HG03460 (cell line): Measurements from ENCODE around the gene FTO.

Experiments
- ATAC-seq: cut with Tn5 transposase; IDR thresholded peaks from one replicate; pipeline ENCODE4 v1.9.1; 2021; ENCODE audit not compliant: unreplicated experiment

The FTO gene

DNA sequence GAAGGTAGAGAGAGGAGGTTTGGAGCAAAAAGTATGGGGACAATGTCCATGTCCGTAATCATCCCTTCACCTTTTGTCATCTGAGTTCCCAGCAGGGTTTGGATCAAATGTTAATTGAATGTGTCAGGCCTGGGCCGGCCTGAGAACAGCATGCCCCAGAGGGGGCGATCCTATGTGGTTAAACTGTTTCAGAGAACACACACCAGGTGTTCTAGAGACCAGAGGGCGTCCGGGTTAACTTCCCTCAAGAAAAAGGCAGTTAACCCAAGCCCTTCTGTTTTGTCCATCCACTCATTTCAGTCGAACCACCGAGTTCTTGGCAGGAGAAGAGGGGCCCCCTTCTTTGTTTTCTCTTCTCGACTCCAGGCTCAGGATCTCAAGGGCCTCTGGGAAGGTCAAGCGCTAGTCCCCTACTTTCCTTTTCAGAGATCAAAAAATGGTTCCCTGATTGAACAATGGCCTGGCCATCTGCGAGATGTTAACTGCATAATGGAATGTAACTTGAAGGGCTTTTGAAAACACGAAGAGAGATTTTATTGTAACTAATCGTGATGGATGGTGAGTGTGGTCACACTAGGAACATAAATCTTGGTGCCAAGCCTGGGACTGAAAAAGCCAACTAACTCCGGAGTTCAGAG, 440.1 kb downstream of the FTO start:
- no peak for ATAC-seq

DNA sequence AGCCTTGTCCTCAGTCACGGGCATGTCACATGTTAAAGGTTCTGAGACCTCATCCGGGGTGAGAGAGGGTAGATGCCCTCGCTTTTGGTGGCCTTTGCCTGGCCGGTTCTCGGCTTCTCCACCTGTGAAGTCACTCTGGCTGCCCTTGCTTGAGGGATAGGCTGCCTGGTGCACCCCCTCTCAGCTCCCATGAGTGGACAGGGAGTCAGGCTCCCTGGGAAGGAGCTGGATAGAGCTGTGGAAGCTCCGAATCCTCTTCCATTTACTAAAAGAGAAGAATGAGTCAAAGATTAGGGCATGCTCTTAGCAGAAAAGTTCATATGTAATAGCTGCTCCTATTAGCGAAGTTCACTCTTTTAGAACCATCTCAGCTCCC, 440.6 kb downstream of the FTO start:
- ATAC-seq: no peak

DNA sequence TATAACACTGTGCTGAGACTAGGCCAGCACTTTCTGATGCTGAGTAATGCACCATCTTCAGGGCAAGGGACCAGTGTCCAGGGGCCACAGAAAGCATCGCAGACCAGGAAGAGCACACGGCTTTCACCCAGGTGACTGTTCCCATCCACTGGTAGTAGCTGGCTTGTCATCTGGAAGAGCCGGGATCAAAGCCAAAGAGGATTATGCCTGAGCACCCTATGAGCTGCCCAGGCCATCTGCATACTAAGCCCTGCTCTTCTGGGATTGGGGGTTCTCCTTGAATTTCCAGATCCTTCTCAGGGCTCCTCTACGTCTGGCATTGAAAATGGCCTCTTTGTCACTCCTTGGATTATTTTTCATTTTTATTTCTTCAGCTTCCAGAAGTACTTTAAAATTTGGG, 441.9 kb downstream of the FTO start:
- no peak for ATAC-seq

DNA sequence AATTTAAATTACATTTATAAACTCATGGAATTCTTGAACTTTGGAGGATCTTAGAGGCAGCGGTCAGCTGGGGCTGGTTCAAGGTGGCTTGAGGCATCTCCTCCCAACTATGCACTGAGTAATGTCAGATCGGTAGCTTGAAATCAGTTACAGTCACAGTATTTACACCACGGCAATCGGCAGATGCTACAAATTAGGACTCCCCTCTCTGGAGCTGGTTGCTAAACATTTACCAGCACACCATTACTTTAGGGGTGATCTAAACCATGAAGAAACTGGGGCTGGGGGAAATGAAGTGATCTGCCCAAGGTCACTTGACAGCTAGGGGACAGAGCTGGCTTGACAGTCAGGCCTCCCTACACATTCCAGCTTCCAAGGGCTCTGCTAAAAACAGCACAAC, 445.0 kb downstream of the FTO start:
- no peak for ATAC-seq

DNA sequence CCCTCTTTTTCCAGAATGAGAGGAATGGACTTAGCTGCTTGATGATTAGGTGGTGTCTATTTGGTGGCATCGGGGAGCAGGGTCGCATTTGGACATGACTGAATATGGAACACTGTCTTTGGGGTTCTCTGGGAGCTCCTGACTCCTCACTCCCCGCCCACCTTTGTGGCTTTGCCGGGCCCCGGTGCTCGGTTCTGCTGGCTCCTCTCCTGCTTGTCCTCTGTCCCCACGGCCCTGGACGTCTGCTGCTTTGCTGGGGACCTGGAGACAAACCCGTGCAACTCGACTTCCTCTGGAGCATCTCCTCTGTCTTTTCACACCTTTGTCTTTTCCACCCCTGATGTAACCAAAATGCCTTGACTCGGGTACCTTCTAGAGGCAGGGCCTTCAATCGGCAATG, 446.9 kb downstream of the FTO start:
- no peak for ATAC-seq

DNA sequence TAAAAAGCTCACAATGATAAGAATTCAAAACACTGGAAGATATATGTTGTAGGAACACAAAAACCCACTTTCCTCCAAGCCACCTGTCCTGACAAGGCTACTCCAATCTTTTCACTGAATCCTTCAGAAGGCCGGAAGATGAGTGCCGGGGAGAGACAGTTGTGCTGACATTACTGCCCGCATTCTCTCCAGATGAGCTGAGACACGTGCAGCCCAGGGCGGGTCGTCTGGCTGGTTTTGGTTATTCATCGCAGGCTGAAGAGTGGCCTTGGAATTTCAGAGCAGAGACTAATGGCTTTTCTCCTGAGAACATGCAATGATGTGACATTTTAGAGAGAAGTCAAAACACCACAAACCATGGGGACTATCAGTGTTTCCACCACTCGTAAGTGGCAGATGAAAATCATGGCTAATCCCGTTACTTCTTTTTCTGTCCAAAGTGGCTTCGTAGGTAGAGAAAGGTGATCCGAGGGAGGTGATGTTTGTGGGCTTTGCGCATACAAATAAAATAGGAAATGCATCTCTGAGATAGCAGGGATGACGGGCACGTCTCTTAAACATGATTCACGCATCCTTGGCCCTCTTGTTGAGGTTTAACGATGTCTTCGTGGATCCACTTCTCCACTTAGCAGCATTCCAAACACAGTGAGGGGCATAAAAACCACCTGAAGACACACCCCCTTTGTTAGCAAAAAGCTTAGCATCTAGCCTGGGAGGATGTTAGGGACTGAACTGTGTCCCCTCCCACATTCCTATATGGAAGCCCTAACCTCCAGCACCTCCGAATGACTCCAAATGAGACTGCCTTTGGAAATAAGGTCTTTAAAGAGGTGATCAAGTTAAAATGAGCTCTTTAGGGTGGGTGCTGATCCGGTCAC, 448.6 kb downstream of the FTO start:
- no peak for ATAC-seq

DNA sequence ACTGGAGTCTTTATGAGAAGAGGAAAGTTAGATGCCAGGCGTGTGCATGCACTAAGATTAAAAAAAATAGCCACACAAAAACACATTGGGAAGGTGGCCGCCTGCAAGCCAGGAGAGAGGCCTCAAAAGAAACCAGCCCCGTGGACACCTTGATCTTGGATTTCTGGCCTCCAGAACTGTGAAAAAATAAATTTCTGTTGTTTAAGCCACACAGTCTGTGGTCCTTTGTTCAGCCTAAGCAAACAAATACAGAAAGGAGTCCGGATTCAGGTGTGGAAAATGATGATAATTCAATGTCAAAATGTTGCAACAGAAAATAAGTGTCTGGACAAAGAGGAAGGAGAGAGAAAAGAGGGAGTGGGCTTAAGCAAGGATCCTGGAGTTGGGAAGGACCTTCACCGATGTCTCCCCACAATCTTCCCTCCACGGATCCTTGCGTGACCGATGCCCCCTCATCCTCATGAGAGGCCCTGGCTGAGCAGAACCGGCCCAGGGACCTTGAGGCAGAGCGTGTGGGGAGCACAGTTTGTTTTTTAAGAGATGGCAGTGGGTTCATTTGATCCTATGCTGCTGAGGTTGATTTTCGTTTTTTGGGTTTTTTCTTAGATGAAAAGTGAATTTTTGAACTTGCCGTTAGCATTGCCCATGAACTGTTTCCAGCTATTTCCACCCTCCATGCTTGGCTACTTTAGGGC, 449.4 kb downstream of the FTO start:
- ATAC-seq: no peak

DNA sequence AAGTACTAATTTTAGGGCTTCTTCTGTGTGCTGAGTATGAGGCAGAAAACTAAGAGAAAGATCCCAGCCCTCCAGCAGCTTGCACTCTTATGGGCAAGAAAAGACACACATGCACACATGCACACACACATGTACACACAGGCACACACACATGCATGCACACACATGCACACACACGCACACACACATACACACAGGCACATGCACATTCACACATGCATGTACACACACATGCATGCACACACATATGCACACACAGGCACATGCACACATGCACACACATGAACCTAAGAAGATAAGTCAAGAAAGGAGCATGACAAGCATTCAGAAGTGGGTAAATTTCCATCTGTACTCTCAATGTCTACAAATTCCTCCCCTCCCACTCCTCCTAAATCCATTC, 452.4 kb downstream of the FTO start:
- no peak for ATAC-seq

DNA sequence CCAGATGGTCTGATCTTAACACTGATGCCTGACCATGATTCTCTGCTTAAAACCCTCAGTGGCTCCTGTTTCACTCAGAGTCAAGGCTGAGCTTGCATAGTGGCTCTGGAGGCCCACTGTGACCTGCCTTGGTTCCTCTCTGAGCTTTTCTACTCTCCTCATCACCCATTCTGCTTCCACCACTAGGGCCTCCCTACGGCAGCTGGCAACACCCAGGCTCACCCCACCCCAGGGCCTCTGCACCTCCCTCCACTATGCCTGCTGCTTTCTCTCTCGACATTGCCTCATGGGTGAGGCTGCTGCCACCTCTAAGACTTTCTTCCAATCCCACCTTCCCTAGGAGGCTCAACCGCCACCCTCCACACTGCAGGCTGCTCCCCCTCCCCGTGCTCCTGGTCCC, 455.0 kb downstream of the FTO start:
- ATAC-seq: no peak

DNA sequence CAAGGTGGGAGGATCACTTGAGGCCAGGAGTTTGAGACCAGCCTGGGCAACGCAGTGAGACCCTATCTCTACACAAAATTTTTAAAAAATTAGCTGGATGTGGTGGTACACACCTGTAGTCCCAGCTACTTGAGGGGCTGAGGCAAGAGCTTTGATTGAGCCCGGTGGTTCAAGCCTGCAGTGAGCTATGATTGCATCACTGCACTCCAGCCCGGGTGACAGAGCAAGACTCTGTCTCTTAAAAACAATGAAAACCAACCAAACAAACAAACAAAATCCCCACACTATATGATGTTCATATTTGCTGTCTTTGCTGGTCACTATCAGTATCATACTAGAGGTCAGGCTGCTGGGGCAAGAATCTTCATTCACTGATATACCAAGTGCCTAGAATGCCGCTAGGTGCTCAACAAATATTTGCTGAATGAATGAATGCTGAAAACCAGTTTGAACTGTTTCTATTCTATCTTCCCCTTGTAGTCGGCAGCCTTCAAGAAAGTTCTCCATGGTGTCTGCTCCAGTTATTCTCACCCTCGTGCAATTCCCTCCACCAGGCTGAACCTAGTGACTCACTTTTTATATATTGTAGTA, 455.6 kb downstream of the FTO start:
- ATAC-seq: no peak

DNA sequence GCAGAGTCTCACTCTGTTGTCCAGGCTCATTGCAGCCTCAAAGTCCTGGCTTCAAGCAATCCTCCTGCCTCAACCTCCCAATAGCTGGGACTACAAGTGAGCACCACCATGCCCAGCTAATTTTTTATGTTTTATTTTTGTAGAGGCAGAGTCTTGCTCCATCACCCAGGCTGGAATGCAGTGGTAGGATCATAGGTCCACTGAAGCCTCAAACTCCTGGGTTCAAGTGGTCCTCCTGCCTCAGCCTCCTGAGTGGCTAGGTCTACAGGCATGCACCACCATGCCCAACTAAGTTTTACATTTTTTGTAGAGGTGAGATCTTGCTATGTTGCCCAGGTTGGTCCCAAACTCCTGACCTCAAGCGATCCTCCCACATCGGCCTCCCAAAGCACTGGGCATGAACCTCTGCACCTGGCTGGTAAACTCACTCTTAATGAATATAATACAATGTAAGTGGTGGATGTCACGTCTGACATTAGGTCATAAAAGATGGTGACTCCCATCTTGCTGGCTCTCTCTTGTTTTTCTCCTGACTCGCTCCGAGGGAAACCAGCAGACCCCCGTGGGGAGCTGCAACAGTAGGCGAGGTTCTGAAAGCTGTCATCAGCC, 456.4 kb downstream of the FTO start:
- no peak for ATAC-seq

DNA sequence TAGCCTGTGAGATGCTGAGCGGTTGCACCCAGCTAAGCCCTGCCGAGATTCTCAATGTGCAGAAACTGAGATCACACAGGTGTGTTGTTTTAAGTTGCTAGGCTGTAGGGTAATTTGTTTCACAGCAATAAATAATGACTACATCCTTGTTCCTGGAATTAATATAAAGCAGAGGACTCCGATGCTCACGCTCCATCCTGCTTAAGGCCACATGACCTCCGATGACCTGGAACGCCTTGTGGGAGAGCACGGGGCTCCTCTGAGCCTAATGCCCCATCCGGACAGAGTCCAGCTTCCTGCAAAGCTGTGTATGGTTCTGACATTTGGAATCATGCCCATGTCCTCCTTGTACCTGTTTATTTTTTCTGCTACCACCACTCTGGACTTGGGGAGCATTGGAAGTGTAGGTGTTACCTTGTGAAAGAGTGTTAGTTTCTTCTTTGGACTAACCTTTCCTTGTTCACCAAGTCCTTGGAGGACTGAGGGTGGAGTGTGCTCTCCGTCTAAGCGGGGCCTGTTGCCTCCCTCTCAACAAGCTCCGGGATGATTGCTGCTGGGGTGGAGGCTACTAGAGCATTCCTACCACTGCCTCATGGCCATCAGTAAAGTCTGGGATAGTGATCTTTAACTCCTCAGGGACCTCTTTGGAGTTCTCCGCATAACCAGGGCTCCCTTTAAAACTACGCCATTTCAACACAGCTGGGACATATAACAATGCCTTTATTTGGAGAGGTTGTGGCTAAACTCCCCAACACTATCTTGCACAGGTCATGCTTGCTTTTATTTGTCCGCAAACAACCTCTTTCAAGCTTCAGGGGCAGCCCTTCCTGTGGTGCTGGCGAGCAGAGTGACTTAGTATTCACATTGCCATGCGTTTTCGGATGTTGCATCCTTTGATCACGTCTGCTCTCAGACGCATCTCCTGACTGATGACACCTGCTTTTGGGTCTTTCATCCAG, 457.3 kb downstream of the FTO start:
- no peak for ATAC-seq

DNA sequence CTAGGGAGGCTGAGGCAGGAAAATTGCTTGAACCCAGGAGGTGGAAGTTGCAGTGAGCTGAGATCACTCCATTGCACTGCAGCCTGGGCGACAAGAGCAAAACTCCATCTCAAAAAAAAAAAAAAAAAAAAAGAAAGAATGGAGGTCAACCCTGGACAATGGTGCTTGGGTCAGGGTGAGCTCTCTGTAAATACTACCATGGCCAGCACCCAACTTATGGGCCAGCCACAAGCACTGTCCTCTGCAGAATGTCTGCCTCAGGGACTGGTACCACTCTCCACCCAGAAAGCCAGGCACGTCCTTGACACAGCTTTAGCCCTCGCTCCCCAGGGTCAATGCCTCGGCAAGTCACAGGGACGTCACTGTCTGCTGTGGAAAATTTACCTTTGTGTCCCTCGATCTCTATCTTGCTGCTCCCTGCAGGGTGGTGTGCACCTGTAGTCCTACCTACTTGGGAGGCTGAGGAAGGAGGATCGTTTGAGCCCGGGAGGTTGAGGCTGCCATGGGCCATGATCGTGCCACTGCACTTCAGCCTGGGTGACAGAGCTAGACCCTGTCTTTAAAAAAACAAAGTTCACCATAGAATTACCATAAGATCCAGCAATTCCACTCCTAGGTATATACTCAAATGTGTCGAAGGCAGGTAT, 459.4 kb downstream of the FTO start:
- ATAC-seq: no peak

DNA sequence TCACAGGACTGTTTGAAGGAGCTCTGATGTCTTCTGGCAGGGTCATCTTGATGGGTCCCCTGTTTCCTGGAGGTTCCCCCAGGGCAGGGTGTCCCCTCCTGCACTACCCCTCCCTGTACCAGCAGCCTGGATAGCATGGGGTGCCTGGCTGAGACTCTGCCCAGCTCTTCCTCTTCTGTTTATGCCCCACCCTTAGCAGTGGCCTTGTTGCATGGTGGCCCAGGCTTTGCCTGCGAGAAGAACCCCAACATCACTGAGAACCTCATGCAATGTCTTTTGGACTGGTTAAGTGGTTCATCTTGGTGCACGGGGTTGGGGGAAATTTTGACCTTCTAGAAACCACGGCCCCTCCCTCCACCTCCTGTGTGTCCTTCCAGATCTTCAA, 460.8 kb downstream of the FTO start:
- ATAC-seq: no peak

DNA sequence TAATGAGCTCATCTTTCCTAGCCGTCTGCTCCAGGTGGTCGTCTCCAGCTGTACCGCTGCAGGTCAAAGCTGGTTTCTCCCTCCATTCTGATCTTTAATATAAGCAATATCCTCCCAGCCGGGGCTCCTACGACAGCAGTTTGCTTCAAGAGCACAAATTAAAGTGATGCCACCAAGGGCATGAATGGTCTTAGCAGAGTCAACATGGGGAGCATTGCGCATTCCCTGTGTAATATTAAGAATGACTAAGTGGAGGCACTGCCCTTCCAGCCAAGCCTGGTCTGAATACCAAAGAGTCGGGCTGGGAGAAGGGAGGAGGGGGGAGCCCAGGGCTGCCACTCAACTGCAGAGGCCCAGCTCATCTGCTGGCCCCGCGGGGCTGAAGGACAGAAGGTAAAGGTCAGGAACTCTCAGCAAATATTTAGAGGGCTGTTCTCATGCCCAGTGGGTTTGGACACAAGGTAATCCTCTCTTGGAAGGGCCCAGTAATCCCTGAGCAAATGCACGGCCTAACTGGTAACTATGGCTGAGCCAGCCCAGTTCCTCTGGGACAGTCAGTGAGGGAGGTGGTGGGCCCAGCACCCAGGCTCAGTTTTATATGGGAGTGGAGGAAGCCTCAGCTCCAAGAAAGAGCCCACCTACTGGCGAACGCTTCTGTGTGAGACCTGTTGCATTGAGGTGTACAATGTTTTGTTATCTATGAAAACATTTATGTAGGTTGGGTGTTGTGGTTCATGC, 461.4 kb downstream of the FTO start:
- ATAC-seq: no peak

DNA sequence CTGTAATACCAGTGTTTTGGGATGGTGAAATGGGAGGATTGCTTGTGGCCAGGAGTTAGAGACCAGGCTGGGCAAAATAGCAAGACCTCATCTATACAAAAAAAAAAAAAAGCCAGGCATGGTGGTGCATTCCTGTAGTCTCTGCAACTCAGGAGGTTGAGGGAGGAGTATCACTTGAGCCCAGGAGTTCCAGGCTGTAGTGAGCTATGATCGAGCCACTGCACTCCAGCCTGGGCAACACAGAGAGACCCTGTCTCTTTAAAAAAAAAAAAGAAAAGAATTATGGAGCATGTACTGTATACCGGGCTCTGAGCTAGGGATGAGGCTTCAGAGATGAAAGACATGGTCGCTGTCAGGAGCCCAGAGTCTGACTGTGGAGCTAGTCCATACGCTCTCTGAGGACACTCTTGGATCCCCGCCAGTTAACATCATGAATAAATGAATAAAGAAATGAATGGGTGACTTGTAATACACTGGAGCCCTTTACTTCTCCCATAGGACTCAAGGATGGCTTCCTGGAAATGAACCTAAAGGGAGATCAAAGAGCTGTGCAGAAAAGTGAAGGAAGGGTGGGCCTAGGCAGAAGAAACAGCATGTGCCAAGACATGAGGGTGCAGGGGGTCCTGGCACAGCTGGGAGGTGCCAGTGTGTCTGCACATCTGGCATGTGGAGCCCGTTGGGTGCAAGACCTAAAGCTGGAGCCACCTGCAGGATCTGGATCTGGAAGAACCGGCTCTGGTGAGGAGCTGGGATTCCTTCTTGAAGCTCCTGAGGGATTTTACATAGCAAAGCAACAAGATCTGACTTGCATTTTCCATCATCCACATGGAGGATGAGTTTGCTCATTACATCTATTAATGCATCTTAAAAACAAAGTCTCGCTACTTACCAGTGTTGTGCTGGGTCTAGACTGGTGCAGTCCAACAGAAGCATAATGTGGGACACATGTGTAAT, 462.2 kb downstream of the FTO start:
- no peak for ATAC-seq

DNA sequence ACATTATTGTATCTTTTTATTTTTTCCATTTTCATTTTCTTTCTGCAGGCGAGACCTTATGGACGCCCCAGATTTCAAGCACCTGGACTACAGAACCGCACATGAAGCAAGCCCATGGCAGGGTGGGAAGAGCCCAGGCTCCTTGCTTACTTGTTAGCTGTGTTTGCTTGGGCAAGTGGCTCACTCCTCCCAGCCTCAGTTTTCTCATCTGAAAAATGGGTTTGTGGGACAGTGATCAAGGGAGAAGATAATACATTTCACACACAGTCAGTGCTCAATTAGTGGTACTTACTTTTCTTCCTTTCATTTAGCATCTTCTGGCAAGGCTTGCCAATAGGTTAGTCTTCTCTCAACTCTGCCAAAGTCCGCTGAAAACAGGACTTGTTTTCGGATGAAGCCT, 465.2 kb downstream of the FTO start:
- ATAC-seq: no peak
